HG02840 (cell line): Measurements from ENCODE around the gene RPTOR.
"Not testable (repeated sequence)": the region's sequence is repeated elsewhere in the genome, so short reads cannot be mapped to it uniquely, and the experiment has no call there.

Experiments
- ATAC-seq: cut with Tn5 transposase; IDR thresholded peaks from one replicate; pipeline ENCODE4 v1.9.1; 2021; ENCODE audit warnings: mild to moderate bottlenecking, moderate library complexity, moderate number of reproducible peaks; ENCODE audit not compliant: unreplicated experiment, low FRiP score

Gene RPTOR

GRCh38 chr17:80730739-80731138 lies 186.1 kb downstream of the RPTOR start:
- no peak for ATAC-seq

GRCh38 chr17:80731323-80731722 lies 186.7 kb downstream of the RPTOR start:
- ATAC-seq = no peak

GRCh38 chr17:80732268-80732667 lies 187.6 kb downstream of the RPTOR start:
- ATAC-seq = no peak

- ATAC-seq = peak; percentile 60
Observed at GRCh38 chr17:80737106-80738019, 192.7 kb downstream of the RPTOR start.

- ATAC-seq = peak; percentile 18
Observed at GRCh38 chr17:80738020-80738808, 193.6 kb downstream of the RPTOR start.

GRCh38 chr17:80738987-80739730 lies 194.5 kb downstream of the RPTOR start:
- ATAC-seq = no peak

- no peak for ATAC-seq
Observed at GRCh38 chr17:80740141-80740540, 195.5 kb downstream of the RPTOR start.

GRCh38 chr17:80742091-80742490 lies 197.5 kb downstream of the RPTOR start:
- ATAC-seq = no peak

GRCh38 chr17:80742581-80743180 lies 198.0 kb downstream of the RPTOR start:
- ATAC-seq = no peak

GRCh38 chr17:80743181-80743771 lies 198.6 kb downstream of the RPTOR start:
- ATAC-seq = no peak

- not testable (repeated sequence) for ATAC-seq
Observed at GRCh38 chr17:80743973-80744372, 199.3 kb downstream of the RPTOR start.

- not testable (repeated sequence) for ATAC-seq
Observed at GRCh38 chr17:80744725-80745124, 200.1 kb downstream of the RPTOR start.

GRCh38 chr17:80745183-80745582 lies 200.5 kb downstream of the RPTOR start:
- no peak for ATAC-seq

GRCh38 chr17:80746262-80746935 lies 201.8 kb downstream of the RPTOR start:
- no peak for ATAC-seq

- ATAC-seq = no peak
Observed at GRCh38 chr17:80747469-80747868, 202.8 kb downstream of the RPTOR start.

- no peak for ATAC-seq
Observed at GRCh38 chr17:80749611-80750010, 205.0 kb downstream of the RPTOR start.

GRCh38 chr17:80750263-80750662 lies 205.6 kb downstream of the RPTOR start:
- ATAC-seq = no peak

- ATAC-seq = no peak
Observed at GRCh38 chr17:80751070-80751945, 206.7 kb downstream of the RPTOR start.
